Motor neuron (in vitro differentiated cells): Measurements from ENCODE around the gene AKAP9. TPM values are rescaled to one million over a fixed set of nuclear protein-coding genes. Genes with fewer than 3 reads are reported as not detected.
"Not testable (repeated sequence)": the region's sequence is repeated elsewhere in the genome, so short reads cannot be mapped to it uniquely, and the experiment has no call there.

ENCODE experiments used
- ATAC-seq, 8 experiments: fragments of 200-7000 bp; cut with Tn5 transposase; replicated peaks in 6 of 8; 2 replicates each; pipeline ENCODE4 v1.8.0; 2021; ENCODE audit warnings: mild to moderate bottlenecking in 8 of 8, moderate library complexity in 8 of 8
- H3K27ac ChIP-seq, 2 donors: fragments of 250-450 bp; sonication (Bioruptor Pico); 2 replicates each; pipeline ENCODE4 v1.9.0; 2021; ENCODE audit warnings: antibody characterized with exemption in 2 of 2, mild to moderate bottlenecking in 2 of 2, moderate library complexity in 1 of 2
- H3K4me1 ChIP-seq, 2 donors: fragments of 250-450 bp; sonication (Bioruptor Pico); replicated peaks in 1 of 2; 2 replicates each; pipeline ENCODE4 v1.6.1; 2021; ENCODE audit warnings: antibody characterized with exemption in 2 of 2, mild to moderate bottlenecking in 2 of 2, moderate library complexity in 1 of 2
- H3K4me3 ChIP-seq, 5 donors: fragments of 250-450 bp; sonication (Bioruptor Pico); 2 replicates each; pipeline ENCODE4 v1.9.0; 2021; ENCODE audit warnings: antibody characterized with exemption in 5 of 5, mild to moderate bottlenecking in 5 of 5, moderate library complexity in 4 of 5
- WGBS, 10 experiments: fragments of 450-650 bp; shearing (Covaris generic); methylation state at CpG; one replicate each; pipeline ENCODE4 v1.0.0; 2022; 5-methylcytosine and 5-hydroxymethylcytosine counted together
- in situ Hi-C, 9 experiments: fragments of 400-800 bp; cut with MboI; loops; one replicate each; pipeline ENCODE4 v1.15.0; 2021; ENCODE audit warnings: low sequenced_read_pairs in 9 of 9, low pct_unique_long_range_greater_than_20kb in 2 of 9; ENCODE audit not compliant: unreplicated experiment in 9 of 9
- total RNA-seq, 8 experiments: library from RNA; unstranded; fragments of 300-600 nt; gene quantifications; 2 replicates each; pipeline versions ENCODE4 v1.2.3 to v1.2.4, GENCODE V29; 2022

The AKAP9 gene
- total RNA-seq, 8 experiments from 2014 or later: 41.6 to 139 (median 92.8) TPM

DNA sequence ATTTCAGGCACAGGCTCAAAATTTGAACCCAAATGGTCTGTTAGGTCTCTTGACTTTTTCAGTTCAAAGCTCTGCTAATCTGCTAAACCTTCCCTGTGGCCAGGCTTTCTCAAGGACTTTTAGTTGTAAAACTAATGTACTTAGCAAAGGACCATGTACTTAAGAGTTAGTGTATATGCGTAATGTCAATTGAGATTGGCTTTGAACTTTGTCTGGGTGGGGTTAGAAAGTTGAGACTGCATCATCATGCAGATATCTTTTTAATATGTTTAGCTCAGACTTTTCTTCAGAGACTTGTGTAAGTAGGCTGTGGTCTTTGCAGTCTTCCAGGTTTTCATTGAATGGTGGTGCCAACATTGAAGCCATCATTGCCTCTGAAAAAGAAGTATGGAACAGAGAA lies 159.9 kb downstream of the AKAP9 start:
- Histone ChIP-seq H3K4me1 (no peaks in the 10 kb centered on the region), H3K4me3 (no peak overlapping the region), H3K27ac (no peak overlapping the region)
- peak in 3 of 8 experiments; percentile 65 to 97 (median 96) for ATAC-seq
- in situ Hi-C loops: no loop called here
- 40 to 100% (median 100%) methylated on average over 1 of the region's 1 CpG; no CpG with 5 or more reads in 1 of the 10 experiments for WGBS, 10 experiments

DNA sequence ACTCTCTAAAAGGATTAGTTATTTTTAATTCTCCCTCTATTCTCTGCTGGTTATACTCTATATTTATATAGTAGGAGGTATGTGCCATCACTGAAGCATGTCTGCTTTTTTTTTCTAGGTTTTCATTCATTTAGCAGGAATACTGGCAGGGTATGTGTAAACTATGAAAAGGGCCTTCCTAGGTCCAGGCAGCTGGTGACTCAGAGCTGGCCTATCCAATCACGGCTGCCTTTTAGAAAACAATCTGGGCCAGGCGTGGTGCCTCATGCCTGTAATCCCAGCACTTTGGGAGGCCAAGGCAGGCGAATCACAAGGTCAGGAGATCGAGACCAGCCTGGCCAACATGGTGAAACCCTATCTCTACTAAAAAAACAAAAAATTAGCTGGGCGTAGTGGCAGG lies 162.2 kb downstream of the AKAP9 start:
- ATAC-seq, H3K27ac ChIP-seq, in situ Hi-C loops, H3K4me3 ChIP-seq, H3K4me1 ChIP-seq: not testable (repeated sequence)
- WGBS, 10 experiments: 94 to 100% (median 100%) methylated on average over 1 to 4 of the region's 5 CpGs; no CpG with 5 or more reads in 5 of the 10 experiments

DNA sequence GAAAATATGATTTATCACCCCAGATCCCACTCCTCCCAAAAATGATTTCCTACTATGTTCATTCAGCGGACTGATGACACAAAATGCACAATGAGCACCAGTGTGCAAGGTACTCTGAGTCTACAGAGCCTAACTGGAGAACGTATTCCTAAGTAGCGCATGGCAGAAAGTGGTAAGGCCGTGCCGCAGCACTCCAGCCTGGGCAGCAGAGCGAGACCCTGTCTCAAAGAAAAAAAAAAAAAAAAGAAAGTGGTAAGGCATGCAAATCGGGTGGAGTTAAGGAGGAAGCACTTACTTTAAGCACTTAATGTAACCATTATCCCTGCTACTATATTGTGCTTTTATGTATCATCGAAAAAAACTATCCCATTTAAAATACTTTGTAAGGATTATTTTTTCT lies 168.2 kb downstream of the AKAP9 start:
- in situ Hi-C loops: no loop called here
- 94 to 100% (median 95%) methylated on average over 2 to 8 of the region's 8 CpGs; no CpG with 5 or more reads in 1 of the 10 experiments for WGBS, 10 experiments
- no peaks in the 10 kb centered on the region for H3K4me1 ChIP-seq
- no peak overlapping the region for H3K4me3 ChIP-seq
- no peak for ATAC-seq
- H3K27ac ChIP-seq: no peak overlapping the region

DNA sequence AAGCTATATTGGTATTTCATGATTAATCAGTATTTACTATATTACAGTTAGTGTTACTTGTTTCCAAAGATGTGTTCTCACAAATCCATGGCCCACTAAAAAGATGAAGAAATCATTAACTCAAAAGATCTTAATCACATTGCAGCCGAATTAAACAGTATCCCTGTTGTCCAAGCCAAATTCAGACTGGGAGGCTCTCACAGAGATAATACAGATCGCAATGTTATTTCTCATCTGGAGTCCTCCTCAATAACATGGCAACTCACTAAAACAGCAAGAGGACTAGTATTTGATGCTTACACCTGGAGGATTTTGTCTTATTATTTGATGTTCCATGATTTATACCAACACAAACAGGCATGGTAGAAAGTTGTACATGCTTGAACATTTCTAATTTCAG lies 170.2 kb downstream of the AKAP9 start:
- Histone ChIP-seq H3K27ac (no peak overlapping the region), H3K4me1 (no peaks in the 10 kb centered on the region), H3K4me3 (no peak overlapping the region)
- no peak for ATAC-seq
- in situ Hi-C loops: no loop called here
- WGBS, 10 experiments: 71 to 100% (median 97%) methylated on average over 1 to 2 of the region's 2 CpGs; no CpG with 5 or more reads in 2 of the 10 experiments

DNA sequence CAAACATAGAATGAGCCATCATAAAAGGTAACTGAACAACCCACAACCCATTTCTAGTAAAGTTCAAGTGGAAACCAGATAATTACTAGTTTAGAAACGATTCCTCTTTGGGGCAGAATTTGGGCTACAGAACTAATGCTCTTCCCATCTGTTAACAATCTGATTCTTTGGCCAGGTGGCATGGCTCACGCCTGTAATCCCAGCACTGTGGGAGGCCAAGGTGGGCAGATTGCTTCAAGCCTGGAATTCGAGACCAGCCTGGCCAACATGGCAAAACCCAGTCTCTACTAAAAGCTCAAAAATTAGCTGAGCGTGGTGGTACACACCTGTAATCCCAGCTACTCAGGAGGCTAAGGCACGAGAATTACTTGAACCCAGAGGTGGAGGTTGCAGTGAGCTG lies 175.2 kb downstream of the AKAP9 start:
- 71 to 100% (median 99%) methylated on average over 1 to 4 of the region's 5 CpGs; no CpG with 5 or more reads in 2 of the 10 experiments for WGBS, 10 experiments
- ATAC-seq: no peak
- in situ Hi-C loops: no loop called here
- Histone ChIP-seq H3K27ac (no peak overlapping the region), H3K4me1 (no peaks in the 10 kb centered on the region), H3K4me3 (no peak overlapping the region)

DNA sequence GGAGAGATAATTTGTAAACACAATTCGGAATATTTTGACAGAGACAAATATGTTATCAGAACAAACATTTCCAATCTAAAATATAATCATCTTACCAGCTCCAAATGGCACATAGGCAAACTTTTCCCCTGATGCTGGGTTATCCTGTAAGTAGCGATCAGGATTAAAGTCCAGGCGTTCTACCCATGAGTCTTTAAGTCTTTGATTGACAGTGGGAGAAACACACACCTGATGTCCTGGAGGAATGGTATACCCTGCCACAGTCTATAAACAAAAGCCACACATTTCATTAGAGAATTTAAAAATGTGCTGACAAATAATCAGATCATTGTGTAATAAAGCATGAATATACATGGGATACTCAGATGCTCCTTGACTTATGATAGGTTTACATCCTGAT lies 176.3 kb downstream of the AKAP9 start:
- WGBS, 10 experiments: 71 to 100% (median 91%) methylated on average over 1 to 3 of the region's 3 CpGs
- in situ Hi-C loops: no loop called here
- no peak for ATAC-seq
- no peaks in the 10 kb centered on the region for H3K4me1 ChIP-seq
- H3K27ac ChIP-seq: no peak overlapping the region
- no peak overlapping the region for H3K4me3 ChIP-seq

DNA sequence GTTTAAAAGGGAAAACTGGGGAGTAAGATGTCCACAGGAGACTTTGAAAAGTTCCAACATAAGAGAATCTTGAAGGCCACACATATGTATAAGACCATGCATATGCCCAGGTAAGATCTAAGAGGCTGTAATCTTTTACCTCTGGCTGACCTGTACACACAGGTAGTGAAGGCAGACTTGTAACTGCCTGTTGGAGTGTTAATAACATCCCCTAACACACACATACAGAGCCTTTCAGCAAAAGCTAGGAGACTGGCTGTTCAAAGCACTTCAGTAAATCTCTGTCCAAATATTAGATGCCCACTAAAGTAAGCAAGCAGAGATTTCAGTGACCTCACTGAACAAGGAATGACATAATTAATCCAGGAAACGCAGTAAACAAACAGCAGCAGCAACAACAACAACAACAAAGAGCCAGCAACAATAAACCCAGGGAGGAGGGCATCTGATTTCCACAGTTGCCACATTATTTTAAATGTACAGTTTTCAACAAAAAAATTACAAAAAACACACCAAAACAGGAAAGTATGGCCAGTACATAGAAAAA lies 178.6 kb downstream of the AKAP9 start:
- Histone ChIP-seq H3K4me3 (no peak overlapping the region), H3K27ac (no peak overlapping the region), H3K4me1 (no peaks in the 10 kb centered on the region)
- WGBS, 10 experiments: 63 to 100% (median 100%) methylated on average over 1 of the region's 1 CpG; no CpG with 5 or more reads in 3 of the 10 experiments
- in situ Hi-C loops: no loop called here
- ATAC-seq: no peak

DNA sequence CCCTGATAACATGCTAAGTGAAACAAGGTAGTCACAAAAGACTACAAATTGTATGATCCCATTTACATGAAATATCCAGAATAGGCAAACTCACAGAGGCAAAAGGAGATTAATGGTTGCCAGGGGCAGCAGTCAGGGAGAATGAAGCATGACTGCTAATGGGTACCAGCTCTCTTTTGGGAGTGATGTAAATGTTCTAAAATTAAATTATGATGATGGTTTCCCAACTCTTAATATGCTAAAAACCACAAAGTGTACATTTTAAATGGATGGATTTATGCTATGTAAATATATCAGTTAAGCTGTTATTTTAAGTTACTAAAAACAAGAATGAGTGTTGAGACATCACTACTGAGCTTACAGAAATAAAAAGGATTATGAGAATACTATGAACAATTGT lies 181.0 kb downstream of the AKAP9 start:
- no peaks in the 10 kb centered on the region for H3K4me1 ChIP-seq
- H3K4me3 ChIP-seq: no peak overlapping the region
- peak in 1 of 8 experiments; percentile 73 for ATAC-seq
- no peak overlapping the region for H3K27ac ChIP-seq
- in situ Hi-C loops: no loop called here

DNA sequence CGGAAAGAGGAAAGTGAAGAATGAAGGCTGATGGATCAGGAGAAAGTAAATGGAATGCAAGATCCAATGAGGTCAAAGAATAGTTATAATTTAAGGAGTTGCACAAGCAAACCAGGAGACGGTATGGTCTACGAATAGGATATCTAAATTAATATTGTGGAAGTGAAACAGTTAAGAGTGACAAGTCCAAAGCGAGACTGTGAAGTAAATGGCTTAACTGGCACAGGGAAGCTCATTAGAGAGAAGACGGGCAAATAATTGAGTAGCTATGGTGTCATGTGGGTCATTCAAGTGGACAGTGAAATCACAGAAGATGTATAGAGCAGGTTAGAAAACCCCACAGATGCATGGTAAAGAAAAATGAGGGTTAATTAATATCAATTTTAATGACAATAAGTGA lies 190.4 kb downstream of the AKAP9 start:
- no peak for ATAC-seq
- Histone ChIP-seq H3K4me3 (no peak overlapping the region), H3K4me1 (peaks cover 0 to 14% of the 10 kb centered on the region in 2 donors), H3K27ac (no peak overlapping the region)
- in situ Hi-C loops: no loop called here
- WGBS, 10 experiments: 79 to 98% (median 90%) methylated on average over 1 to 5 of the region's 5 CpGs

DNA sequence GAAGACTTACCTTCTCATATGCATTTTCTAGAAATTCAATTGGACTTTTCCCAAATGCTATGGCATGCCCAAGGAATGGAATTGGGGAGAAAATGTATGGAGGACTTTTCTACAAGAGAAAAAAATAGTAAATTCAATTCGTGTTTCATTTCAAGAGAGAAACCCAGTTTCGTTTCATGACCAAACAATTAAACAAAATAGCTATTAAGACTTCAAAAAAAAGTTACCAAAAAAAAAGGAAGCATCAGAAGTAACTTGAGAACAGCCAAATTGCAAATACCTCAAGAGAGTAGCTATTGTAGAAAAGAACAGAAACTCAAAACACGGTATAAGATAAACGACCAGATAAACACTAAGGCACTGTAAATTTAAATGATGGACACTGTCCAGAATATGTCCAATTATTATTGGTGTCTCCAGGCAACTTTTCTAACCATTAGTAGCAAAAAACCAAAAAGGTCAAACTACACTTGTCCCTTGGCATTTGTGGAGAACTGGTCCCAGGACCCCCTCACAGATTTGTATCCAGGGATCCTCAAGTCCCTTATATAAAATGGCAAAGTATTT lies 191.2 kb downstream of the AKAP9 start:
- ATAC-seq: no peak
- peak overlapping the region in 2 of 5 donors; percentile 77 to 90 for H3K4me3 ChIP-seq
- H3K27ac ChIP-seq: no peak overlapping the region
- peaks cover 0 to 14% of the 10 kb centered on the region in 2 donors for H3K4me1 ChIP-seq
- 62 to 90% (median 84%) methylated on average over 3 to 4 of the region's 4 CpGs for WGBS, 10 experiments
- in situ Hi-C loops: no loop called here

DNA sequence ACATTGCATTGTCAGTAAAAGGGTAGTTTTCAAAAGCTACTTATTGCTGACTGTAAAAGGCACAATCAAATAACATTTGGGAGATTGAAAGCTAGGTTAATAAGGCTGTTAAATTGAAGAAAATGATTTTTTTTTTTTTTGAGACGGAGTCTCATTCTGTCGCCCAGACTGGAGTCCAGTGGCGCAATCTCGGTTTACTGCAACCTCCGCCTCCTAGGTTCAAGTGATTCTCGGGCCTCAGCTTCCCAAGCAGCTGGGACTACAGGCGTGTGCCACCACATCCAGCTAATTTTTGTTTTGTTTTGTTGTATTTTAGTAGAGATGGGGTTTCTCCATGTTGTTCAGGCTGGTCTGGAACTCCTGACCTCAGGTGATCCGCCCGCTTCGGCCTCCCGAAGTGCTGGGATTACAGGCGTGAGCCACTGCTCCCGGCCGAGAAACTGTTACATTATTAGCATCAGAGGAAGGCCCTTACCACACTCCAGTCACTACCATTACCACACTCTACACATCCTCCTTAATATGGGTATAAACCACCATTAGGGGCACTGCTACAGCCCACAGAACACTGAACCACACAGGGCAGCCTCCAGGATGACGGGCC lies 192.6 kb downstream of the AKAP9 start:
- 3 to 50% (median 19%) methylated on average over 2 to 13 of the region's 15 CpGs; no CpG with 5 or more reads in 1 of the 10 experiments for WGBS, 10 experiments
- in situ Hi-C loops: no loop called here
- H3K27ac ChIP-seq: peak overlapping the region; percentile 98 to 100
- peak in 3 of 8 experiments; percentile 5 to 38 (median 15) for ATAC-seq
- peak overlapping the region; percentile 77 to 97 (median 90) for H3K4me3 ChIP-seq
- H3K4me1 ChIP-seq: peaks cover 0 to 14% of the 10 kb centered on the region in 2 donors

DNA sequence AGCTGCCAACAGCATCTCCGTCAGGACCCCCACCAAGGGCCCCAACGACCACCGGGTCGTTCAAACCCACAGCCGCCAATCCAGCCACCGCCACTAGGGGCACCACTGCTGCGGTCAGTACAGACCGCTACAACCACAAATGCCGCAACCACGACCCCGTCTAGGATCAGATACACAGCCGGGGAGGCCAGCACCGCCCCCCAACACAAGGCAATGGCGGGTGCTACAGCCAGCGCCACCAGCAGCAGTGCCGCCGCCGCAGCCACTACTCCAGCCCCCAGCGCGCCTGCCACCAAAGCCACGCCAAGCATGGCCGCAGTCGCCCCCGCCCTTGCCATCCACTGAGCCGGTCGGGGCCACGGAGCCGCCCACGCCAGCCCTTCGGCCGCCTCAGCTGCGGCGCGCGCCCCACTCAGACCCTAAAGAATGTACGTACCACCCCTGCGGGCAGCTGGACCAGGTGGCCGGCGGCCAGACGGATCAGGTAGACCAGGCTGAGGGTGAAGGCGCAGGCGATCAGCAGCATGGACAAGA lies 193.1 kb downstream of the AKAP9 start:
- H3K4me1 ChIP-seq: peaks cover 0 to 14% of the 10 kb centered on the region in 2 donors
- in situ Hi-C loops: no loop called here
- peak overlapping the region; percentile 98 to 100 for H3K27ac ChIP-seq
- whole genome bisulfite sequencing, 10 experiments: 0% methylated on average over 3 to 7 of the region's 42 CpGs; no CpG with 5 or more reads in 6 of the 10 experiments
- ATAC-seq: peak; percentile 39 to 57 (median 55)
- H3K4me3 ChIP-seq: peak overlapping the region; percentile 77 to 97 (median 90)

DNA sequence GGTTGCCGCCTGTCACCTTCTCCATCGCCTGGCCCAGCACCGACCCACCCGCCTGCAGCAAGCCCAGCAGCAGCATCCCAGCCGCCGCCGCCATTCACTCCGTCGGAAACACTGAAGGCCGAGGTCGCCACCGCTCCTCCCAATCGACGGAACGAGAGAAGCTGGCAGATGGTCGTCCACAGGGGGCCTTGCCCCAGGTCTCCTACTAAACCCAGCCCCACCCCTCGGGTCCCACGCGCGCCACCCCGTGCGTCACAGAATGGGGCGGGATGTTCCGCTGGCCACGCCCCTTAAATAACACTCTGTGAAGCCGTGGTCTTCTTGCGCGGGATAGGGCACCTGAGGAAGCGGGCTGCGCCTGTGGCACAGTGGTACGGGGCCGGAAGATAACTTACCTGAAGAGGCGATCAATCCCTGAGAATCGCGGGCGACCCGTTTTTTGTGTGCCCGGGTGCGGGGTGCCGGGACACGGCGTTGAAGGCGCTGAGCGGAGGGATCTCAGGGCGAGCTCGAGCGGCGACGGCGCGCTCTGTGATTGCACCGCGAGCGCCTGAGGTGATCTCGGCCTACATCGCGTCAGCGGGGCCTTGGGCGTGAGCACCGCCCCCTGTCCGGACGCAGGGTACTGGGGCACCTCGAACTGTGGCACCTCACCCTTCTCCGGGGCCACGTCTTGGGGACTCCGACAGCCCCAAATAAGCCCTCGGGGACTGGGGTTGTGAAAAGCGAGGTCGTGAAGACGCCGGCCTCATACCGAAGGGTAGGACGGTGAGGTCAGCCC lies 193.8 kb downstream of the AKAP9 start, which contains the start of gene CYP51A1:
Gene CYP51A1 (minus strand): TSS at position 207 of the 781 bp plus-strand sequence. CDS start 113 bp downstream, at position 94.
- in situ Hi-C loops: no loop called here
- H3K4me3 ChIP-seq: peak within 1 kb of the TSS; percentile 77 to 97 (median 90)
- peak; percentile 81 to 88 (median 86) for ATAC-seq
- WGBS, 10 experiments: 0 to 2% (median 0%) methylated on average over 4 to 9 of the region's 73 CpGs; no CpG with 5 or more reads in 7 of the 10 experiments
- H3K4me1 ChIP-seq: peaks cover 0 to 14% of the 10 kb centered on the region in 2 donors
- peak within 1 kb of the TSS; percentile 98 to 100 for H3K27ac ChIP-seq
